Fibroblast of lung (primary cell): ENCODE measurements around the gene CEMIP. TPM values are rescaled to one million over a fixed set of nuclear protein-coding genes. Genes with fewer than 3 reads are reported as not detected.

ENCODE experiments used
- DNase-seq, 2 donors: peaks; one replicate each; pipeline versions ENCODE4 v3.0.0 to v3.0.0-alpha.2; 2010; ENCODE audit warnings: low read depth in 2 of 2
- H2AFZ ChIP-seq: 2 replicates; pipeline ENCODE4 v1.5.1; 2012; ENCODE audit warnings: low read length, control low read depth, inconsistent platforms
- H3K27ac ChIP-seq: 2 replicates; pipeline ENCODE4 v1.5.1; 2011; ENCODE audit warnings: low read length, control low read depth; ENCODE audit not compliant: insufficient read depth
- H3K27me3 ChIP-seq: 2 replicates; pipeline ENCODE4 v1.5.1; 2011; ENCODE audit warnings: mild to moderate bottlenecking, low read length; ENCODE audit not compliant: control insufficient read depth, insufficient read depth
- H3K36me3 ChIP-seq: 2 replicates; pipeline ENCODE4 v1.5.1; 2011; ENCODE audit warnings: low read length; ENCODE audit not compliant: control insufficient read depth, insufficient read depth
- H3K4me1 ChIP-seq: 2 replicates; pipeline ENCODE4 v1.5.1; 2011; ENCODE audit warnings: low read length; ENCODE audit not compliant: control insufficient read depth, insufficient read depth; ENCODE audit errors: extremely low read depth
- H3K4me2 ChIP-seq: 2 replicates; pipeline ENCODE4 v1.5.1; 2011; ENCODE audit warnings: low read length, control low read depth; ENCODE audit not compliant: insufficient read depth; ENCODE audit errors: extremely low read depth
- H3K4me3 ChIP-seq, 4 experiments: fragments of 200-600 bp in 1 of 4; sonication (generic) in 1 of 4; replicated peaks in 1 of 4; 2 replicates each; pipeline ENCODE4 v1.5.1; 2011 to 2016; ENCODE audit warnings: low read length in 4 of 4, low read depth in 3 of 4, mild to moderate bottlenecking in 3 of 4, control low read depth in 2 of 4, inconsistent platforms in 1 of 4, mixed read lengths in 1 of 4; ENCODE audit not compliant: insufficient read depth in 1 of 4; ENCODE audit errors: control extremely low read depth in 1 of 4
- H3K79me2 ChIP-seq: 2 replicates; pipeline ENCODE4 v1.5.1; 2012; ENCODE audit warnings: mild to moderate bottlenecking, low read length, inconsistent platforms; ENCODE audit not compliant: control insufficient read depth, insufficient read depth
- H3K9ac ChIP-seq: 2 replicates; pipeline ENCODE4 v1.5.1; 2011; ENCODE audit warnings: mild to moderate bottlenecking, low read length, control low read depth; ENCODE audit not compliant: insufficient read depth
- H3K9me3 ChIP-seq: 2 replicates; pipeline ENCODE4 v1.5.1; 2012; ENCODE audit warnings: low read depth, low read length; ENCODE audit not compliant: control insufficient read depth, insufficient read depth
- H4K20me1 ChIP-seq: 2 replicates; pipeline ENCODE4 v1.5.1; 2011; ENCODE audit warnings: low read length; ENCODE audit not compliant: control insufficient read depth, insufficient read depth; ENCODE audit errors: extremely low read depth
- EZH2 ChIP-seq: IDR thresholded peaks from 2 replicates; pipeline ENCODE4 v1.5.1; 2012; ENCODE audit warnings: low read length, control low read depth, mild to moderate bottlenecking; ENCODE audit errors: missing control alignments
- polyA plus RNA-seq, 2 donors: library from polyadenylated mRNA; depleted of rRNA in 1 of 2; stranded (reverse) in 1 of 2; unstranded in 1 of 2; fragments of >200 nt; gene quantifications; 2 replicates each; pipeline ENCODE4 v1.2.1, GENCODE V29; 2011 to 2012; ENCODE audit warnings: missing spikeins in 1 of 2
- total RNA-seq: library from RNA; depleted of rRNA; stranded (reverse); fragments of >200 nt; gene quantifications from 2 replicates; pipeline ENCODE4 v1.2.1, GENCODE V29; 2014
- TF ChIP-seq, protein P1 (sequence below), 2 donors: IDR thresholded peaks in 1 of 2; conservative IDR thresholded peaks in 1 of 2; 1 replicate in 1 of 2; 2 replicates in 1 of 2; pipeline ENCODE4 v1.5.1; 2011 to 2012; ENCODE audit warnings: low read length in 2 of 2, control low read depth in 1 of 2, inconsistent platforms in 1 of 2, low read depth in 1 of 2, mild to moderate bottlenecking in 1 of 2

The CEMIP gene
- total and polyA plus RNA-seq, 2 donors (not counting 1 experiment from before 2014, with no cell fraction given) = 946 to 1,190 TPM

DNA sequence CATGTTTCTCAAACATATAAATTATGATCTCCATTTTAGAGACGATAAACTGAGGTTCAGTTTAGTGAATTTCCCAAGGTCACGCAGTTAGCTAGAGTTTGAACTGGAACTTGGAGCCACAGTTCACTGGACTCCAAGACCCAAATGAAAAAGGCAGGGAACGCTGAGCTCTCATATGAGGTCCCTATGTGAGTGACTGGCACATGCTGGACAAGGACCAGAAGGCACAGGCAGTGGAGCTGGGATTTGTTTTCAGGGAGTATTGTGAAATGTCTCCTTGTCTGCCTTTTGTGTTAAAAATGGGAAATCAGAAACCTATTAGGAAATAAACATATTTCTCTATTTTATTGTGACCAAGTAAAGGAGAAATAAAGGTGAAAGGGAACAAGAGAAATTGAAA lies 147.0 kb downstream of the CEMIP start:
- Histone ChIP-seq H3K4me1 (no peaks in the 10 kb centered on the region), H2AFZ (no peak overlapping the region), H3K36me3 (peaks cover 29% of the 10 kb centered on the region), H3K4me3 (no peak overlapping the region), H4K20me1 (no peaks in the 10 kb centered on the region), H3K9me3 (no peaks in the 10 kb centered on the region), H3K4me2 (no peak overlapping the region), H3K27ac (no peak overlapping the region), H3K79me2 (no peaks in the 10 kb centered on the region), H3K27me3 (no peaks in the 10 kb centered on the region), H3K9ac (no peak overlapping the region)
- DNase-seq = peak in 1 of 2 donors; percentile 9
- no peak for TF ChIP-seq EZH2
- TF ChIP-seq, protein P1, sequence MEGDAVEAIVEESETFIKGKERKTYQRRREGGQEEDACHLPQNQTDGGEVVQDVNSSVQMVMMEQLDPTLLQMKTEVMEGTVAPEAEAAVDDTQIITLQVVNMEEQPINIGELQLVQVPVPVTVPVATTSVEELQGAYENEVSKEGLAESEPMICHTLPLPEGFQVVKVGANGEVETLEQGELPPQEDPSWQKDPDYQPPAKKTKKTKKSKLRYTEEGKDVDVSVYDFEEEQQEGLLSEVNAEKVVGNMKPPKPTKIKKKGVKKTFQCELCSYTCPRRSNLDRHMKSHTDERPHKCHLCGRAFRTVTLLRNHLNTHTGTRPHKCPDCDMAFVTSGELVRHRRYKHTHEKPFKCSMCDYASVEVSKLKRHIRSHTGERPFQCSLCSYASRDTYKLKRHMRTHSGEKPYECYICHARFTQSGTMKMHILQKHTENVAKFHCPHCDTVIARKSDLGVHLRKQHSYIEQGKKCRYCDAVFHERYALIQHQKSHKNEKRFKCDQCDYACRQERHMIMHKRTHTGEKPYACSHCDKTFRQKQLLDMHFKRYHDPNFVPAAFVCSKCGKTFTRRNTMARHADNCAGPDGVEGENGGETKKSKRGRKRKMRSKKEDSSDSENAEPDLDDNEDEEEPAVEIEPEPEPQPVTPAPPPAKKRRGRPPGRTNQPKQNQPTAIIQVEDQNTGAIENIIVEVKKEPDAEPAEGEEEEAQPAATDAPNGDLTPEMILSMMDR (conservative IDR thresholded peaks at IDR 0.05 in 1 of 2, IDR thresholded peaks at IDR 0.05 in 1 of 2; ENCODE audit: low read depth in 1 of 2, low read length in 2 of 2) = no peak

DNA sequence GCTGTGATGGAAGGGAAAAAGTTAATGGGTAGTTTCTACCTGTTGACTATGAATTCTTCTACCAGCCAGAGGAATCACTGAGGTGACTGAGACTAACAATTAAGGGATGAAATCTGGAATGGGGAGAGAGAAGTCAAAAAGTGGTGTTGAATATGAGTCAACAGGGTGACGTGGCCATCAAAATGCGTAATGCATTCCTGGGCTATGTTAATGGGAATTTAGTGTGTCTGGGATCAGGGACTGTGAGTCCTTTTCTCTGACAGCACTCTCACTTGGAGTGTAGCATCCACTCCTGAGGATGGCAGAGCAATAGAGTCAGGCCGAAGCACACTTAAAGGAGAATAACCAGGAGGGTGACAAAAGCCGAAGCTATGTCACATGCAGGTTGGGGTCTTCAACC lies 150.1 kb downstream of the CEMIP start:
- TF ChIP-seq, protein P1 (conservative IDR thresholded peaks at IDR 0.05 in 1 of 2, IDR thresholded peaks at IDR 0.05 in 1 of 2; ENCODE audit: low read depth in 1 of 2, low read length in 2 of 2) = no peak
- no peak for TF ChIP-seq EZH2
- H3K79me2 ChIP-seq = no peaks in the 10 kb centered on the region
- H3K27me3 ChIP-seq = no peaks in the 10 kb centered on the region
- no peaks in the 10 kb centered on the region for H3K9me3 ChIP-seq
- H3K4me2 ChIP-seq = no peak overlapping the region
- no peak overlapping the region for H2AFZ ChIP-seq
- H3K36me3 ChIP-seq = peaks cover 19% of the 10 kb centered on the region
- no peak overlapping the region for H3K27ac ChIP-seq
- peak; percentile 65 to 94 for DNase-seq
- no peak overlapping the region for H3K4me3 ChIP-seq
- H3K4me1 ChIP-seq = peaks cover 7% of the 10 kb centered on the region
- no peaks in the 10 kb centered on the region for H4K20me1 ChIP-seq
- H3K9ac ChIP-seq = no peak overlapping the region

DNA sequence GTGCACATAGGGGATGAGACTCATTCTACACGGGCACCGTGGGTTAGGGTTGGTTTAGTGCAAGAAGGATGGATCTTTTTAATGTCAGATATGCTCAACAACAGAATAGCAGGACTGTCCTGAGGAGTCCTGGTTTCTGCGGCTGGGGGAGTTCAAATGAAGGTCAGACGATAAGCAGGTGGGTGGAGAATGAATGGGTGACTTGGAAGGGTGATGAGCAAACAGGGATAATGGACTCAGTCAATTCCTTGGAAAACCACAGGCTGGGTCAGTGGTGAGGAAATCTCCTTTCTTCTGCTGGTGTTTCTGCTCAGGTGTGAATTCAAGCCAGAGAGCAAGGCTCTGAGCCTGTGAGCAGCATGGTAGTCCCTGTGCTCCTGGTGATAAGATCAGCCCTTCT lies 150.5 kb downstream of the CEMIP start:
- Histone ChIP-seq H3K36me3 (peaks cover 18% of the 10 kb centered on the region), H3K4me1 (peaks cover 12% of the 10 kb centered on the region), H3K9ac (no peak overlapping the region), H4K20me1 (no peaks in the 10 kb centered on the region), H3K79me2 (no peaks in the 10 kb centered on the region), H2AFZ (no peak overlapping the region), H3K9me3 (no peaks in the 10 kb centered on the region), H3K27ac (no peak overlapping the region), H3K4me3 (no peak overlapping the region), H3K27me3 (no peaks in the 10 kb centered on the region), H3K4me2 (no peak overlapping the region)
- DNase-seq = peak in 1 of 2 donors; percentile 88
- TF ChIP-seq EZH2 = no peak
- TF ChIP-seq, protein P1 (conservative IDR thresholded peaks at IDR 0.05 in 1 of 2, IDR thresholded peaks at IDR 0.05 in 1 of 2; ENCODE audit: low read depth in 1 of 2, low read length in 2 of 2) = no peak
